ENCODE measurements around the gene PRAME.

GRCh38 chr22:22555596-22555995 lies 3.5 kb downstream of the PRAME start:
- TF ChIP-seq POLR2A (IDR thresholded peaks at IDR 0.05) (no peak), EP300 (IDR thresholded peaks at IDR 0.05) (no peak), CTCF (IDR thresholded peaks at IDR 0.05) (no peak)

Data from gastroesophageal sphincter (tissue), 3 donors.